ENCODE results near the gene VSIR.

VSIR gene

GRCh38 chr10:71707240-71707789, 66.0 kb downstream of the VSIR start:
- no peak overlapping the region for H3K9ac ChIP-seq (ENCODE audit: low read depth, low read length, poor library complexity, severe bottlenecking)
- H3K4me2 ChIP-seq (ENCODE audit: low read depth, low read length, poor library complexity, severe bottlenecking) = no peak overlapping the region
- H3K9me3 ChIP-seq (ENCODE audit: insufficient read depth, low read depth, low read length) = no peaks in the 10 kb centered on the region
- H2AFZ ChIP-seq (ENCODE audit: low read length) = no peak overlapping the region
- no peak for TF ChIP-seq CTCF (conservative IDR thresholded peaks at IDR 0.05; ENCODE audit: low read length)
- TF ChIP-seq EZH2phosphoT487 (IDR thresholded peaks at IDR 0.05; ENCODE audit: borderline replicate concordance) = no peak
- no peak overlapping the region for H3K4me3 ChIP-seq (ENCODE audit: low read length, poor library complexity, severe bottlenecking)
- H3K79me2 ChIP-seq (ENCODE audit: insufficient read depth, low read length) = no peaks in the 10 kb centered on the region
- no peaks in the 10 kb centered on the region for H3K27me3 ChIP-seq (ENCODE audit: insufficient read depth, low read length, poor library complexity, severe bottlenecking)
- H3K4me1 ChIP-seq (ENCODE audit: insufficient read depth, low read length, poor library complexity, severe bottlenecking) = peaks cover 5% of the 10 kb centered on the region
- H4K20me1 ChIP-seq (ENCODE audit: insufficient read depth, low read length, poor library complexity, severe bottlenecking) = no peaks in the 10 kb centered on the region
- H3F3A ChIP-seq (ENCODE audit: low read depth) = no peaks in the 10 kb centered on the region
- H3K36me3 ChIP-seq (ENCODE audit: insufficient read depth, low read length) = no peaks in the 10 kb centered on the region
- no peaks in the 10 kb centered on the region for H3K9me2 ChIP-seq (replicated peaks; ENCODE audit: low read depth, low read length)

DNA sequence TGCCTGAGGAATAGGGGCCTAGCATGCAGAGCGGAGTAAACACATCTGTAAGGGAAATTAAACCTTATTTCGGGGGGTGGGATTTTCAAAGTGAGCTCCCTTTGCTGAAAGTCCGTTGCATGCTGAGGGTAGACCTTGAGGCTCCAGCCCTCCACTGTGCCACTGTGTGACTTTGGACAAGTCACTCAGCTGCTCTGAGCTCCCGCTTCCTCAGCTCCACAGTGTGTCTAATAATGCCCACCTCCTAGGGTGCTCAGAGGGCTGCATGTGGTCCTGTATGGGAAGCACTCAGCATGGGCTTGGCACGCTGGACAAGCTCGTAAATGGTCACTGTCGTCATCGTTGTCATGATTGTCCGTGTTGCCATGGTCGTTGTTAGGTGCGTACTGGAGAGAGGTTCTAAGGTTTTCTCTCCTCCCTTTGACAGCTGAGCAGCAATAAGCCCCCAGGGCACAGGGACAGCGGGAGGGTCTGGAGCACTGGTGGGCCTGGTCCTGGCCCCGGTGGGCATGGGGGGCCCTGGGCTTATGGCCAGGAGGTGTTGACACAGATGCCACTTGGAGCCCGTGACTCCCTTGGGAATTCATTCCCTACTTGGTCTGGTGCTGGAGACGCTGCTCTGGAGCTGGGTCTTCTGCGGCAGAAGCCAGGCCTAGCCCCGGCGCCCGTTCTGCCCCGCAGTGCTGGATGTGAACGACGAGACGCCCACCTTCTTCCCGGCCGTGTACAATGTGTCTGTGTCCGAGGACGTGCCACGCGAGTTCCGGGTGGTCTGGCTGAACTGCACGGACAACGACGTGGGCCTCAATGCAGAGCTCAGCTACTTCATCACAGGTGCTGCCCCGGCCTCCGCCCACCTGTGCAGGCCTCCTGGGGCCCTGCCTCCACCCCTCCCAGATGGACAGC, 66.9 kb downstream of the VSIR start:
- TF ChIP-seq EZH2phosphoT487 (IDR thresholded peaks at IDR 0.05; ENCODE audit: borderline replicate concordance) (no peak), CTCF (conservative IDR thresholded peaks at IDR 0.05; ENCODE audit: low read length) (no peak)
- Histone ChIP-seq H3K27me3 (ENCODE audit: insufficient read depth, low read length, poor library complexity, severe bottlenecking) (no peaks in the 10 kb centered on the region), H3K4me3 (ENCODE audit: low read length, poor library complexity, severe bottlenecking) (no peak overlapping the region), H4K20me1 (ENCODE audit: insufficient read depth, low read length, poor library complexity, severe bottlenecking) (no peaks in the 10 kb centered on the region), H3K9ac (ENCODE audit: low read depth, low read length, poor library complexity, severe bottlenecking) (no peak overlapping the region), H3K4me1 (ENCODE audit: insufficient read depth, low read length, poor library complexity, severe bottlenecking) (peaks cover 5% of the 10 kb centered on the region), H3K9me2 (replicated peaks; ENCODE audit: low read depth, low read length) (no peaks in the 10 kb centered on the region), H3K36me3 (ENCODE audit: insufficient read depth, low read length) (no peaks in the 10 kb centered on the region), H3F3A (ENCODE audit: low read depth) (no peaks in the 10 kb centered on the region), H3K4me2 (ENCODE audit: low read depth, low read length, poor library complexity, severe bottlenecking) (no peak overlapping the region), H3K9me3 (ENCODE audit: insufficient read depth, low read depth, low read length) (no peaks in the 10 kb centered on the region), H2AFZ (ENCODE audit: low read length) (no peak overlapping the region), H3K79me2 (ENCODE audit: insufficient read depth, low read length) (no peaks in the 10 kb centered on the region)

- no peaks in the 10 kb centered on the region for H3K36me3 ChIP-seq (ENCODE audit: insufficient read depth, low read length)
- H3K4me3 ChIP-seq (ENCODE audit: low read length, poor library complexity, severe bottlenecking) = no peak overlapping the region
- no peak overlapping the region for H3K4me2 ChIP-seq (ENCODE audit: low read depth, low read length, poor library complexity, severe bottlenecking)
- H3F3A ChIP-seq (ENCODE audit: low read depth) = no peaks in the 10 kb centered on the region
- H3K79me2 ChIP-seq (ENCODE audit: insufficient read depth, low read length) = no peaks in the 10 kb centered on the region
- no peak overlapping the region for H3K9ac ChIP-seq (ENCODE audit: low read depth, low read length, poor library complexity, severe bottlenecking)
- H3K4me1 ChIP-seq (ENCODE audit: insufficient read depth, low read length, poor library complexity, severe bottlenecking) = peaks cover 5% of the 10 kb centered on the region
- no peaks in the 10 kb centered on the region for H3K27me3 ChIP-seq (ENCODE audit: insufficient read depth, low read length, poor library complexity, severe bottlenecking)
- H4K20me1 ChIP-seq (ENCODE audit: insufficient read depth, low read length, poor library complexity, severe bottlenecking) = no peaks in the 10 kb centered on the region
- TF ChIP-seq CTCF (conservative IDR thresholded peaks at IDR 0.05; ENCODE audit: low read length) = no peak
- TF ChIP-seq EZH2phosphoT487 (IDR thresholded peaks at IDR 0.05; ENCODE audit: borderline replicate concordance) = no peak
- no peaks in the 10 kb centered on the region for H3K9me3 ChIP-seq (ENCODE audit: insufficient read depth, low read depth, low read length)
- no peak overlapping the region for H2AFZ ChIP-seq (ENCODE audit: low read length)
- no peaks in the 10 kb centered on the region for H3K9me2 ChIP-seq (replicated peaks; ENCODE audit: low read depth, low read length)
Observed at GRCh38 chr10:71705582-71705981, 67.7 kb downstream of the VSIR start.
